ENCODE measurements around the gene MCRIP2.

Gene MCRIP2

DNA sequence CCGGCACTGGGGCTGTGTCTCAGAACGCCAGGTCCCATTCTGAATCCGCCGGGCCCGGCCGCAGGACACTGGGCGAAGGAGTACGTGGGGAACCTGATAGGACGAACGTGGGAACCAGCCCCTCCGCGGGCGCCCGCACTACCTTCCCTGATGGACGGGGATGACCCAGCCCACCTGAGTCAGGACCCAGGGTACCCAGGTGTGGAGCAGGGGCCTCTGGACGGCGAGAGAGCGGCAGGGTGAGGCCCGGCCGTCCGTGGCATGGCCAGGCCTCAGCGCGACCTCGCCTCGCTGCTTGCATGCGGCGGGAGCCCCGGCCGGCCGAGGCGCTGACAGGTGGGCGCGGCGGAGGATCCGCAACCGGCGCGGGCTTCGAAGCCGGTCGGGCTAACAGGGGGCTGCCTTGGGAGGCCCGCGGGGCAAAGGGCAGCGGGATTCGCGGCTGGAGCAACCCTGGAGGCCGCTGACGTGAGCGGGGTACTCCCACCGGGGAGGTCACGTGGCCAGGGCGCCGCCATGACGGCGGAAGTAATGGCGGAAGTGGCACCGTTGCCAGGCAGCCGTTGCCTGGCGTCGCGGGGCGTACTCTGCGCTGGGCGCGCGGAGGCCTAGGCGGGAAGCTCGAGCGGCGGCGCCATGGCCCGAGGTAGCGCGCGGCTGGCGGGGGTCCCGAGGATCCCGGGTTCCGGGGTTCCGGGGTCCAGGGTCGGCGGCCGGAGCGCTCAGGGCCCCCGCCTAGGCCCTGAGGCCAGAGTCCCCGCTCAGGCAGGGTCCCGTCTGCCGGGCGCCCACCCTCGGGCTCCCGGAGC, 7.4 kb downstream of the MCRIP2 start, which contains the start of gene WDR90:
WDR90 (plus strand) TSS at position 585 of the 809 bp plus-strand sequence; CDS start at position 637, 52 bp downstream.
- peak; percentile 91 for DNase-seq (ENCODE audit: low read depth)

DNA sequence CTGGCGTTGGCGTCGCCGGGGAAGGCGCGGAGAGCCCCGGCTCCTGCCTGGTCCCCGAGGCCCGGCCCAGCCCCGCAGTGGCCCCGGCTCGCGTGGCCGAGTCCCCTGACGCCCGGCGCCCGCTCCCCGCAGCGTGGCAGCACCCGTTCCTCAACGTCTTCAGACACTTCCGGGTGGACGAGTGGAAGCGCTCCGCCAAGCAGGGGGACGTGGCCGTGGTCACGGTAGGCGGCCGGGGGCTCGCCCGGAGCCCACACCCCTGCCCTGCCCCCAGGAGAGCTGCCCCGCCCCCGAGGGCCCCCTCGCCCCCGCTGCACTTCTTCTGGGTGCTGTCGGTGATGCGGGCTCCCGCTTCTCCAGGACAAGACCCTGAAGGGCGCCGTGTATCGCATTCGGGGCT, 8.0 kb downstream of the MCRIP2 start:
- no peak for DNase-seq (ENCODE audit: low read depth)

DNA sequence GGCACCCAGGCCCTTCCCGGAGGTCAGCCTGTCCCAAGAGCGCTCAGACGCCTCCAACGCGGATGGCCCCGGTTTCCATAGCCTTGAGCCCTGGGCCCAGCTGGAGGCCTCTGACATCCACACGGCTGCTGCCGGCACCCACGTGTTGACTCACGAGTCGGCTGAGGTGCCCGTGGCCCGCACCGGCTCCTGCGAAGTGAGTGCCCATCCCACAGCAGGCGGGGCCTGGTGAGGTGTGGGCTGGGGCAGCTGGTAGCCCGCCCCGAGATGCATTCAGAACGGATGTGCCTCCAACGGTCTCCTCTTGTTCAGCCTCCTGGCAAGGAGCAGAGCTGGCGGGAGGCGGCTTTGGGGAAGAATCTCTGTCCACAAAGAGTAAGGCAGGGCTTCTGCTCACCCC, 10.2 kb downstream of the MCRIP2 start:
- DNase-seq (ENCODE audit: low read depth), result no peak

DNA sequence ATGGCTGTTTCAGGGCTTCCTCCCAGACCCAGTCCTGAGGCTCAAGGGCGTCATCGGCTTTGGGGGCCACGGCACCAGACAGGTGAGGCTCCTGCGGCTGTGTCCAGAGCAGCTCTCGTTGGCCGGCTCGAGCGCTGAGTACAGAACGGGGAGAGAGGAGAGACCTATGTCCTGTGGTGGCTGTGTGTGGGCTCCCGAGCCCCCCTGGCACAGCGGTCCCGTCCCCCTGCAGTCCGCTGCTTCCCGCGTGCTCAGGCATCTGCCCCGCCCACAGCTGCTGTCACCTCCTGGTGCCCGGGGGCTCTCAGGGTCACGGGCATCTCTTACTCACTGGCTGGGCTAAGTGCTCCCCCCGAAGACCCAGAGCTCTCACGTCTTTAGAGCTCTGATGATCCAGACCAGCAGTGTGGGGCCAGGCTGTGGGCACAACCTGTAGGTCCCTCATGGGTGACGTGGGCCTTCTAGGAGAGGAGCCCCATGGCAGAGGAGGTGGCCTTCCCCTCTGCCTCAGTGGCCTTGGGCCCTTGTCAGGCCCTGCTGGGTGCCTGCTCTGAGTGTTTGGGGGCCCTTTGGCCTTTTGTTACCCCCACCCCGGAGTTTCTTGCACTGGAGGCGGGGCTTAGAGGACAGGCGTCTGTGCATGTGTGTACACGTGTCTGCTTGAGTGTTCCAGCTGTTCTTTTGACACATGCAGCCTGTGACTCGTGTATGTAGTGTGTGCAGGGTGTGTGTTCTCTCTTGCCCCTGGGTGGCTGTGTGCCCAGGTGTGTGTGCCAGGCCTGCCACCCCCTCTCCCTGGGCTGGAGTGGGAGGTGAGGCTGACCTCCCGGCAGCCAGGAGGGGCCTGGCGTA, 11.1 kb downstream of the MCRIP2 start:
- DNase-seq (ENCODE audit: low read depth), result no peak

DNA sequence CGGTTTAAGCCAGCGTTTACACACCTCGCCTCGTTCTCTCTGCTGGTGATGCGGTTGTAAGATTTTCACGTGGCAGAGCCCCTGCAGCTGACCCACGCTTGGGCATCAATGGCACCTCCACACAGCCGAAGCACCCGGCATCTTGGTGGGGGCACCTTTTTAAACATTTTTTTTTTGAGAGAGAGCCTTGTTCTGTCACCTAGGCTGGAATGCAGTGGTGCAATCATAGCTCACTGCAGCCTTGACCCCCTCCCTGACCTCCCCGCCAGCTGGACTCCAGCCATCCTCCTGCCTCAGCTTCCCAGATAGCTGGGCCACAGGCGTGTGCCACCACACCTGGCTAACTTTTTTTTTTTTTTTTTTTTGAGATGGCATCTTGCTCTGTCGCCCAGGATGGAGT, 12.4 kb downstream of the MCRIP2 start:
- DNase-seq (ENCODE audit: low read depth), result no peak

DNA sequence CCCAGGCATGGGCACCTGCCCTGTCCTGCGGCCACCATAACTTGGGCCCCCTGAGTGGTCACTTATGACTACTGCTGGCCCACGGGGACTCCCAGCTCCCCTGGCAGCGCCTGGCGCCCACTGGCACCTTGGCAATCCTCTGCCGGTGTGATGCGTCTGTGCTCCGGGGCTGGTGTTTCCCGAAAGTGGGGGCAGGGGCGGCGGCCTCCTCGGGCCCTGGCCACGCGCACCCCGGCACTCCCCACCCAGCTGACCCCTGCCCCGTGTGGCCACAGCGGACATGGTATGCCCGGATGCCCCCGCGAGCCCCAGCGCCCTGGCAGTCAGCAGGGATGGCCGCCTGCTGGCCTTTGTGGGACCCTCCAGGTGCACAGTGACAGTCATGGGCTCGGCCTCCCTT, 15.9 kb downstream of the MCRIP2 start:
- DNase-seq (ENCODE audit: low read depth), result no peak

DNA sequence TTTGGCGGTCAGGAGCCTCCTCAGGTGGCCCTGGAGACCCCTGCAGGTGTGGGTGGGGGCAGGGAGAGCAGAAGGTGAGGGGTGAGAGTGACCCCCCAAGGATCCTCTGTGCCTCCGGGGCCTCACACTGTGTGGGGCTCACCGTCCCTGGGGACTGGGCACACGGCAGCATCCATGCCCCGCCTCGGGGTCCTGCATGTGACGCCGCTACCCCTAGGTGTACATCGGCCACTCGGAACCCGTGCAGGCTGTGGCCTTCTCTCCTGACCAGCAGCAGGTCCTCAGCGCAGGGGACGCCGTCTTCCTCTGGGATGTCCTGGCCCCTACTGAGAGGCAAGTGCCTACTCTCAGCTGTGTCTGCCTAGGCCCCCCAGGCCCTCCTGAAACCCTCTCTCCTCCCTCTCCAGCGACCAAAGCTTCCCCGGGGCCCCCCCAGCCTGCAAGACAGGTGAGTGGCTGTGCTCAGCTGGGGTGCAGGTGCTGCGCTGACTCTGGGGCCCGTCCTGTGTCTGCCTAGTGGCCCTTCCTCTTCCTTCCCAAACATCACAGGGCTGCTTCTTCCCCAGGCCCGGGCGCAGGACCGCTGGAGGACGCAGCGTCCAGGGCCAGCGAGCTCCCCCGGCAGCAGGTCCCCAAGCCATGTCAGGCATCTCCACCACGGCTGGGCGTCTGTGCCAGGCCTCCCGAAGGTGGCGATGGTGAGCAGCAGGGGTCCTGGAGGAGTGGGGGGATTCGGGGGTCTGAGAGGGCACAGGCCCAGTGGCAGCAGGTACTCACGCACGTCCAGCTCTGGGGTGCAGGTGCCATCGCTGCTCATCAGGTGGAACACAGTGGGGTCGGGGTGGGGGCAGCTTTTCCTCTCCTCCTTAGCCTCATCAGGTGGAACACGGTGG, 17.3 kb downstream of the MCRIP2 start:
- DNase-seq (ENCODE audit: low read depth), result no peak

DNA sequence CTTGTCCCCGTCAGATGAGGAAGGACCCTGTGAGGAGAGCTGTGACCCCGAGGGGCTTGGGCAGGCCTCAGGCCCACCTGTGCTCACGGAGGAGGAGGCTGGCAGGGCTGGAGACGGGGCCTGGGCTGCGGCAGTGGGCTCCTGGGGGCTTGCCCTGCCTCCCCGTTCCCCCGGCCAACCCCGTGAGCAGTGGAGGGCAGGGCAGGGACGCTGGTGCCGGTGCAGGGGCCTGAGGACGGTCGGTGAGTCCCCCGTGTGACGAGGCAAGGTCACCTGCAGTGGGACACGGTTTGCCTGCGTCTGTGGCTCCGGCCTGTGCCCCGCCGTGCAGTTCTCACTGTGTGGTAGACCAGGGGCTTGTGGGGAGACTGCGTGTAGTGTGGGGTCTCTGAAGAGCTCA, 18.0 kb downstream of the MCRIP2 start:
- no peak for DNase-seq (ENCODE audit: low read depth)

DNA sequence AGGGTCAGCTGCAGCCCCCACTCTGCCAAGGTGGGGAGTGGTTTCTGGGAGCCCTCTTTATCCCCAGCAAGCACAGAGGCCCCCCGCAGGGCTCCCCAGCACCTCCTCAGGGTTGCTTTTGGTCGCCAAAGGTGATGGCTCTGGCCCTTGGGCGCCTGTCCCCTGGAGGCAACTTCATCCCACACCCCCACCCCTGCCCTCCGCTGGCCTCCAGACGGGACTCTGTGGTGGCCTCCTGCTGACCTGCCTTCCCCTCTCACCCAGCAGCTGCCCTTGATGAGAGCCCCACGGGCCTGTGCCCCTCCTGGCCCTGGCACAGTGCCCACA, 18.5 kb downstream of the MCRIP2 start:
- DNase-seq (ENCODE audit: low read depth), result no peak

DNA sequence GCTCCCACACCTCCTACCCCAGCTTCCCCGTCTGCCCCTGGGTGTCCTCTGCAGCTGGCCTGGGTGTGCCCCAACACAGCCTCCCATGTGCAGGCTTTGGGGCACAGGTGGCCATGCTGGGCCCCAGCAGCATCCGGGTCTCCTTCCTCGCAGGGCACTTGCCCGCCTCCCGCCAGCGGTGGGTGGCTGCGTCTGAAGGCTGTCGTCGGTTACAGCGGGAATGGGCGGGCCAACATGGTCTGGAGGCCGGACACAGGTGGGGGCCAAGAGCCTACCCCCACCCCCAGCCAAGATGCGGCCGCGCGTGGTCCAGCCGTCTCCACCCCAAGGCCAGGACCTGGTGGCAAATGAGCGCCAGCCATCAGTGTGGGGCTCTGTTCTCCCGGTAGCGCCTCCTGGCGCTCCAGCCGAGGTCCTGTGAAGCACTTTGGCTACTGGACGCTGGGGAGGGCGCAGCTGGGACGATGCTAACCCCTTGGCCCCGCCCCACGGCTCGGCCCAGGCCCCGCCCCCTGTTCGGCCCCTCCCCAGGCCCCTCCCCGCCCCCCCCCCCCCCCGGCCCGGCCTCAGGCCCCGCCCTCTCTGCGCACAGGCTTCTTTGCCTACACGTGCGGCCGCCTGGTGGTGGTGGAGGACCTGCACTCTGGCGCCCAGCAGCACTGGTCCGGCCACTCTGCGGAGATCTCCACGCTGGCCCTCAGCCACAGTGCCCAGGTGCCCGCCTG, 19.0 kb downstream of the MCRIP2 start:
- no peak for DNase-seq (ENCODE audit: low read depth)

DNA sequence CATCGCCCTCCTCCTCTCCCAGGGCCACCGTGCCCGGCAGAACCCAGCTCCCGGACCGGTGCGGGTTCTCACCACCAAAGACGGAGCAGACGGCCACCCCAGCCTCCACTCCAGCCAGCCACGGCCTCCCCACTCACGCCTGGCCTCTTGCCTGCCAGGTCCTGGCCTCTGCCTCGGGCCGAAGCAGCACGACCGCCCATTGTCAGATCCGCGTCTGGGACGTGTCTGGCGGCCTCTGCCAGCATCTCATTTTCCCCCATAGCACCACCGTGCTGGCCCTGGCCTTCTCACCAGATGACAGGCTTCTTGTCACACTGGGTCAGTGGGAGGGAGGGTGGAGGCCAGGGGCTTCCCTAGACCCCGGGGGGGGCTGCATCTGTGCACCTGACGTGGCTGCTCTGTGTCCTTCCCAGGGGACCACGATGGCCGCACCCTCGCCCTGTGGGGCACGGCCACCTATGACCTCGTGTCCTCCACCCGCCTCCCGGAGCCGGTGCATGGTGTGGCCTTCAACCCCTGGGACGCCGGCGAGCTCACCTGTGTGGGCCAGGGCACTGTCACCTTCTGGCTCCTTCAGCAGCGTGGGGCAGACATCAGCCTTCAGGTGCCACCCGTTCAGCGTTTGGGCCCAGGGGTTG, 19.7 kb downstream of the MCRIP2 start:
- DNase-seq (ENCODE audit: low read depth), result no peak

DNA sequence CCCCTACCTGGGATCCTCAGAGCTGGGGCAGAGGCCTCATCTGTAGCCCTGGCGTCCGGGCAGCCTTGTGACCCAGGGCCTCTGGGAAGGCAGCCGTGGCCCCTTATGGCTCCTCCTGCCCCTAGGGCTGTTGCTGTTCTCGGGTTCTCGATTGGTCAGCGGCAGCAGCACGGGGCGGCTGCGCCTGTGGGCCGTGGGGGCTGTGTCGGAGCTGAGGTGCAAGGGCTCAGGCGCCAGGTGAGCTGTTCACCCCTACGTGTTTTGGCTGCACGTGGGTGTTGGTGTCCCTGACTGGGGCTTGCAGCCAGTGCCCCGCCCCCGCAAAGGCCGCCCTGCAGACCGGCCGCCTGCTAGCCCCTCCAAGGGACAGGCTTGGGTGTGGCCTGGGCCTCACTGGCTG, 20.5 kb downstream of the MCRIP2 start:
- no peak for DNase-seq (ENCODE audit: low read depth)

DNA sequence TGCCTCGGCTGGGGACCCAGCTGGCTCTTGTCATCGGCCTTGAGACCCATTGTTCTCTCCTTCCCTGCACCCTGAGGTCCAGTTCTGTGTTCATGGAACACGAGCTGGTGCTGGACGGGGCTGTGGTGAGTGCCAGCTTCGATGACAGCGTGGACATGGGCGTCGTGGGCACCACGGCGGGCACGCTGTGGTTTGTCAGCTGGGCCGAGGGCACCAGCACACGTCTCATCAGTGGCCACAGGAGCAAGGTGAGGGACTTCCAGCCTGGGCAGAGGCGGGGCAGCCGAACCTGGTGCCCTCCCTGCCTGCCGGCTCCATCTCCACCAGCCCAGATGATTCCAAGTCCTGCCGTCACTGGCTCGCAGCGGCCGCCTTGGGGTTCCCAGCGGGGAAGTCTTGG, 21.0 kb downstream of the MCRIP2 start:
- DNase-seq (ENCODE audit: low read depth), result no peak

DNA sequence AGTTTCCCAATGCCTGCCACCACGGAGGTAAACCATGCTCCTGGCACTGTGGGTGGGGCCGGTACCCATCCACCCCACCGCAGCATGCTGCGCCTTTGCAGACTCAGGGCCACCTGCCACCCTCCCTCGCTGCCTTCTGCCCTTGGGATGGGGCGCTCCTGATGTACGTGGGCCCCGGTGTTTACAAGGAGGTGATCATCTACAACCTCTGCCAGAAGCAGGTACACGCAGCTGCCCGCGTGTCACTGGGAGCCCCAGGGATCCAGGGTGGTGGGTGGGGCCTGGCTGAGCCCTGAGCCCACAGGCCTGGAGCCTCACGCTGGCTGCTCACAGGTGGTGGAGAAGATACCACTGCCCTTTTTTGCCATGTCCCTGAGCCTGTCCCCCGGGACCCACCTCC, 24.9 kb downstream of the MCRIP2 start:
- DNase-seq (ENCODE audit: low read depth), result no peak

DNA sequence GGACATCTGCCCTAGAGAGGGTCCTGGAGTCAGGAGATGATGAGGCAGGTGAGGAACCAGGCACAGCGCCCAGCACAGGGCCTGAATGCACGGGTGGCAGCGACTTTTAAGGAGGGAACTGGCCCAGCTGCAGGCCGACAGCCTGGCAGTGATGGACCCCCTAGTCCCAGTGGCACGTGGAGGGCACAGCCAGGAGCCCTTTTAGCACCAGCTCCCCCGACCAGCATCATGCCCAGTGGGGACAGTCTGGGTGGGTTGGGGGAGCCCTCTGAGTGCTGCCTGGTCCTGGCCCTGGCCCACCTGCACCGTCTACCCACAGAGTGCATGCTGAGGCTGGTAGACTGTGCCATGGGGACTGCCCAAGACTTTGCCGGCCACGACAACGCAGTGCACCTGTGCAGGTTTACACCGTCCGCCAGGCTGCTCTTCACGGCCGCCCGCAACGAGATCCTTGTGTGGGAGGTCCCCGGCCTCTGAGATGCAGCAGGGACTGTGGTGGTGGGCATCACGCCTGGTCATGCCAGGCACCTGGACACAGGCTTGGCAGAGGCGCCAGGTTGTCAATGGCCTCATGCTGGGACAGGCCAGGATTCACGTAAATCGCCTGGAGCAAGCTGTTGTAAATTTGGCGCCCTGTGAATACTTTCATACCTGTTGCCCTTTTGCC, 25.6 kb downstream of the MCRIP2 start:
- no peak for DNase-seq (ENCODE audit: low read depth)

DNA sequence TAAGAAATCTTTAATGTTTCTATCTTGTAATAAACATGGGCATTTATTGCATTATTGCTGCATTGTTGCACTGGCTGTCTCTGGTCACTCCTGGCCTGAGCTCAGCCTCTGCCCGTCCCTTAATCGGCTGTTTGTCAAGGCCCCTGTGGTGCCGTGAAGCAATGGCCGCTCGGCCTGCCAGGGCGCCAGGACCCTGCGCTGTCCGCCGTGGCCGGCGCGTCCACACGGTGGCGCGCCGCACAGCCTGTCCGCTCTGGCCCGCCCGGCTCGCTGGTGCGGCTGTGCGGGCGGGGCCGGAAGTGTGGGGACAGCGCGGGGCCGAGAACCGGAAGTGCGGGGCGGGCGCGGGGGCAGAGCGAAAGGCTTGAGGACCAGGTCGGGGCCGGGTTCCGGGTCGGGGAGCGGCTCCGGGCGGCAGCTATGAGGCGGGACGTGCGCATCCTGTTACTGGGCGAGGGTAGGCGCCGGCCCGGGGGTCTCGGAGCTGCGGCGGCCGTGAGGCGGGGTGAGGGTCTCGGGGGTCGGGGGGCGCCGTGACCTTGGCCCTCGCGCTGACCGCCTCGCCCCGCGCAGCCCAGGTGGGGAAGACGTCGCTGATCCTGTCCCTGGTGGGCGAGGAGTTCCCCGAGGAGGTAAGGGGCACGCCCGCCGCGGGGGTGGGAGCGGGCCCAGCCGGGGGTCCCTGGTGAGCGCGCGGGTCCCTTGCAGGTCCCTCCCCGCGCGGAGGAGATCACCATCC, 26.3 kb downstream of the MCRIP2 start, which contains the start of gene RHOT2:
RHOT2 (plus strand) TSS at position 353 of the 739 bp plus-strand sequence; CDS start at position 421, 68 bp downstream.
- DNase-seq (ENCODE audit: low read depth), result peak; percentile 90

DNA sequence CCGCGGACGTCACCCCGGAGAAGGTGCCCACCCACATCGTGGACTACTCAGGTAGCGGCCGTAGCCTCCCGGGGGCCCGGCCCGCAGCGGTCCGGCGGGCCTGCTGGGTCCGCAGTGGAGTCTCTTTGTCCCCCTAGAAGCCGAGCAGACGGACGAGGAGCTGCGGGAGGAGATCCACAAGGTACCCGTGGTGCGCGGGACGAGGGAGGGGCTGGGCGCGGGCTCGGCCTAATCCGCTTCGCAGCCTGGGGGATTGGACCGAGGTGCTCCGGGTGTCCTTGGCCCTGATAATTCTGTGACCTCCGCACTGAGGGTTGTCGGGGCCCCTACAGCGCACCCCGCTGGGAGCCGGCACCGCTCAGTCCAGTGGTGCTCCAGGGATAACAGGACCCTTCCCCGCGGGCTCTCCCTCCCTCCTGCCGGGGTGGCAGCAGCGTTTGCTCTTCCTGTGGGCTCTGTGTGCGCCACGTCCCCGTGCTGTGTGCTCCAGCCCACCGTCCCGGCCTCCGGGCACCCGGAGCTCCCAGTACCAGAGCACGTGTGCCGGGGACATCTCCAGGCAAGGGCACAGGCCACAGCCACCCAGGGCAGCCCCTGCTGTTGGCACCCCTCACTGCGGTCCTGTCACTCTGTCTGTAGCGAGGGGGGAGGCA, 27.0 kb downstream of the MCRIP2 start:
- DNase-seq (ENCODE audit: low read depth), result no peak

DNA sequence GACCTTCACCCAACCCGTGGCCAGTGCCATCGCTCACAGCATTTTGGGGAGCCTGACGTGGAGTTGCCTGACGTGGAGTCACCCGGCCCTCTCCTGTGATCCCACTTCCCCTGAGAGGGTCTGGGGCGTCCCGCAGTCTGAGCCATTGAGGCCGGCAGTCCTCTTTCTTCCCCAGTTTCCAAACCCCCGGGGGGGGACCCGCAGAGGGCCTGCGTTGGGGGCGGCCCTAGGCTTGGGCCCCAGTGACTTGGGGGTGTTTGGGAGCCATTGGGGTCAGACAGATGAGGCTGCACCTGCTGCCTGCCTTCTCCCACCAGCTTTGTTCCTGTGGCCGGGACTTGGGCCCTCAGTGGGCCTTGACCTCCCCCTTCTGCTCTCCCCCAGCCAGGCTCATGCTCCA, 28.0 kb downstream of the MCRIP2 start:
- DNase-seq (ENCODE audit: low read depth), result no peak

Data from activated T-cell treated with anti-CD3 and anti-CD28 coated beads for 24 hours (primary cell).